Spleen (tissue), 11 donors: ENCODE measurements around the gene OTOP2. TPM values are rescaled to one million over a fixed set of nuclear protein-coding genes. Genes with fewer than 3 reads are reported as not detected.
A peak's percentile ranks its signal among the peaks of the same experiment; 100 is the strongest.
"Not testable (repeated sequence)": the region's sequence is repeated elsewhere in the genome, so short reads cannot be mapped to it uniquely, and the experiment has no call there.

Source experiments
- DNase-seq: peaks from one replicate; pipeline ENCODE4 v3.0.0-alpha.2; 2020
- H3K27ac ChIP-seq, 8 donors: fragments of 200-600 bp; sonication (generic) in 7 of 8; 1 replicate in 4 of 8; 2 replicates in 4 of 8; pipeline versions ENCODE4 v1.5.0 to v1.8.0; 2016 to 2021; ENCODE audit warnings: inconsistent platforms in 4 of 8, mild to moderate bottlenecking in 4 of 8, moderate library complexity in 1 of 8
- H3K27me3 ChIP-seq, 7 donors: fragments of 200-600 bp; sonication (generic) in 6 of 7; replicated peaks in 1 of 7; 1 replicate in 4 of 7; 2 replicates in 3 of 7; pipeline versions ENCODE4 v1.5.0 to v1.8.0; 2016 to 2021; ENCODE audit warnings: inconsistent platforms in 3 of 7, mild to moderate bottlenecking in 1 of 7
- H3K36me3 ChIP-seq, 6 donors: fragments of 200-600 bp; sonication (generic) in 5 of 6; 1 replicate in 4 of 6; 2 replicates in 2 of 6; pipeline versions ENCODE4 v1.5.0 to v1.8.0; 2016 to 2021; ENCODE audit warnings: inconsistent platforms in 2 of 6
- H3K4me1 ChIP-seq, 6 donors: fragments of 200-600 bp; sonication (generic) in 5 of 6; 1 replicate in 3 of 6; 2 replicates in 3 of 6; pipeline versions ENCODE4 v1.5.0 to v1.8.0; 2016 to 2021; ENCODE audit warnings: inconsistent platforms in 3 of 6
- H3K4me3 ChIP-seq, 8 donors: fragments of 200-600 bp; sonication (generic) in 7 of 8; 1 replicate in 4 of 8; 2 replicates in 4 of 8; pipeline versions ENCODE4 v1.5.0 to v1.8.0; 2016 to 2021; ENCODE audit warnings: inconsistent platforms in 4 of 8, mild to moderate bottlenecking in 4 of 8, moderate library complexity in 2 of 8
- H3K9me3 ChIP-seq, 8 donors: fragments of 200-600 bp; sonication (generic) in 7 of 8; 1 replicate in 4 of 8; 2 replicates in 4 of 8; pipeline versions ENCODE4 v1.5.0 to v1.8.0; 2016 to 2021; ENCODE audit warnings: inconsistent platforms in 4 of 8
- CTCF ChIP-seq, 11 experiments: fragments of 200-600 bp in 7 of 11; fragments of 450-650 bp in 4 of 11; sonication (generic) in 4 of 11; IDR thresholded peaks in 8 of 11; conservative IDR thresholded peaks in 3 of 11; 1 replicate in 7 of 11; 2 replicates in 4 of 11; pipeline versions ENCODE4 v1.4.0 to v1.8.0; 2016 to 2021; ENCODE audit warnings: antibody characterized with exemption in 11 of 11, inconsistent platforms in 4 of 11, mild to moderate bottlenecking in 1 of 11
- POLR2A ChIP-seq, 3 donors: fragments of 450-650 bp; IDR thresholded peaks; one replicate each; pipeline ENCODE4 v1.5.1; 2017; ENCODE audit warnings: antibody characterized with exemption in 3 of 3, mild to moderate bottlenecking in 1 of 3
- POLR2AphosphoS5 ChIP-seq, 3 donors: sonication (generic); formaldehyde crosslinking; IDR thresholded peaks; one replicate each; pipeline ENCODE4 v1.5.1; 2017; ENCODE audit warnings: antibody characterized with exemption in 3 of 3
- WGBS, 5 donors: extraction: QIAGEN DNeasy Blood & Tissue Kit in 3 of 5; methylation state at CpG; one replicate each; pipeline versions ENCODE4 v1.1.5 to v1.1.7; 2013 to 2018; 5-methylcytosine and 5-hydroxymethylcytosine counted together
- intact Hi-C: fragments of 100-400 bp; cut with DNase I; formaldehyde crosslinking; loops from one replicate; pipeline ENCODE4 v1.15.0; 2023; ENCODE audit warnings: low total_unique reads
- polyA plus RNA-seq, 3 donors: library from polyadenylated mRNA; stranded (reverse); fragments of 200-250 nt; gene quantifications; one replicate each; pipeline ENCODE4 v1.2.1, GENCODE V29; 2013
- total RNA-seq, 7 donors: library from RNA; depleted of rRNA in 3 of 7; stranded (reverse); fragments of >200 nt in 3 of 7; fragmentation: NEBNext Ultra II Directional in 4 of 7; extraction: Animal tissue kit (Norgen Biotek cat#: 25700) in 4 of 7; gene quantifications; one replicate each; pipeline versions ENCODE4 v1.1.0 to v1.2.1, GENCODE V29; 2016 to 2021
- donor health status: healthy with polysubstance abuse.
- donor health status: DM: no; HTN: no; CAD: no; lungs with moderate emphysema.
- donor health status: DM: no; HTN: no; CAD: no.
- donor health status: Bipolar disorder and iron deficiency.
- donor health status: healthy.
- donor health status: DM: no; HTN: no; CAD: no.
- donor health status: DM: yes; HTN: yes; CAD: no.

Gene OTOP2
- total and polyA plus RNA-seq, 10 donors = not detected

DNA sequence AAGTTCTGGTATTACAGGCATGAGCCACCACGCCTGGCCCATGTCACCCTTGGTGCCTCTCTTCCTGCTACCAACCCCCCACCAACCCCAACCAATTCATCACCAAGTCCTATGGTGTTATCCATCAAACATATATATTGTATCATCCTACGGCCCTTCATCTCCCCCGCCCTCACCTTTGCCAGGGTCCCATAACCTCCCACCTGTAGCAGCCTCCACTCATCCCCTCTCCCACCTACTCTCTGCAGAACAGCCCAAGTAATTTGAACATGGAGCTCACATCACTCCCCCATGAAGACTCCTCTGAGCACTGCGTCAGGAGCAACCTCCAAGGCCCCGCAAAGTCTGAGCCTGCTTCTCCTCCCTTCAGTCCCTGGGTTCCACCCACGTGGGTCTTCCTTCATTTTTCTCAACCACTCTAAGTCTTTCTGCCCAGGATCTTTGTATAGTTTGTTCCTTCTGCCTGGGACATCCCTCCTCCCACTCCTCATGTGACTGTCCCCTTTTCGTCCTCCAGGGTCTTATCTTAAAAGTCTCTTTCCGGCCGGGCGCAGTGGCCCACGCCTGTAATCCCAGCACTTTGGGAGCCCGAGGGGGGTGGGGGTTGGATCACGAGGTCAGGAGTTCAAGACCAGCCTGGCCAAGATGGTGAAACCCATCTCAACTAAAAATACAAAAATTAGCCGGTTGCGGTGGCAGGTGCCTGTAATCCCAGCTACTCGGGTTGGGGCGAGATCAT is 55.5 kb downstream of the OTOP2 start:
- no peak overlapping the region for H3K4me3 ChIP-seq
- no peak for TF ChIP-seq POLR2A (IDR thresholded peaks at IDR 0.05)
- TF ChIP-seq POLR2AphosphoS5 (IDR thresholded peaks at IDR 0.05) = no peak
- TF ChIP-seq CTCF (IDR thresholded peaks at IDR 0.05 in 8 of 11, conservative IDR thresholded peaks at IDR 0.05 in 3 of 11) = no peak
- DNase-seq = no peak
- 77 to 84% (median 79%) methylated on average over 17 of the region's 17 CpGs for whole genome bisulfite sequencing, 5 donors
- peaks cover 0 to 45% (median 0%) of the 10 kb centered on the region in 7 donors for H3K27me3 ChIP-seq
- intact Hi-C loops = no loop called here
- H3K9me3 ChIP-seq = no peaks in the 10 kb centered on the region
- no peak overlapping the region for H3K27ac ChIP-seq
- H3K4me1 ChIP-seq = peaks cover 0 to 28% (median 16%) of the 10 kb centered on the region in 6 donors
- H3K36me3 ChIP-seq = no peaks in the 10 kb centered on the region

GRCh38 chr17:74981318-74981978 is 57.4 kb downstream of the OTOP2 start:
- DNase-seq = no peak
- Histone ChIP-seq H3K27ac (peak overlapping the region; percentile 54 to 87 (median 80)), H3K9me3 (no peaks in the 10 kb centered on the region), H3K36me3 (no peaks in the 10 kb centered on the region), H3K4me3 (peak overlapping the region; percentile 27 to 75 (median 49)), H3K4me1 (peaks cover 0 to 33% (median 16%) of the 10 kb centered on the region in 6 donors), H3K27me3 (peaks cover 0 to 34% (median 0%) of the 10 kb centered on the region in 7 donors)
- intact Hi-C loops = no loop called here
- TF ChIP-seq POLR2AphosphoS5 (IDR thresholded peaks at IDR 0.05) (no peak), POLR2A (IDR thresholded peaks at IDR 0.05) (no peak), CTCF (IDR thresholded peaks at IDR 0.05 in 8 of 11, conservative IDR thresholded peaks at IDR 0.05 in 3 of 11) (no peak)
- WGBS, 5 donors = 50 to 64% (median 54%) methylated on average over 16 of the region's 16 CpGs

DNA sequence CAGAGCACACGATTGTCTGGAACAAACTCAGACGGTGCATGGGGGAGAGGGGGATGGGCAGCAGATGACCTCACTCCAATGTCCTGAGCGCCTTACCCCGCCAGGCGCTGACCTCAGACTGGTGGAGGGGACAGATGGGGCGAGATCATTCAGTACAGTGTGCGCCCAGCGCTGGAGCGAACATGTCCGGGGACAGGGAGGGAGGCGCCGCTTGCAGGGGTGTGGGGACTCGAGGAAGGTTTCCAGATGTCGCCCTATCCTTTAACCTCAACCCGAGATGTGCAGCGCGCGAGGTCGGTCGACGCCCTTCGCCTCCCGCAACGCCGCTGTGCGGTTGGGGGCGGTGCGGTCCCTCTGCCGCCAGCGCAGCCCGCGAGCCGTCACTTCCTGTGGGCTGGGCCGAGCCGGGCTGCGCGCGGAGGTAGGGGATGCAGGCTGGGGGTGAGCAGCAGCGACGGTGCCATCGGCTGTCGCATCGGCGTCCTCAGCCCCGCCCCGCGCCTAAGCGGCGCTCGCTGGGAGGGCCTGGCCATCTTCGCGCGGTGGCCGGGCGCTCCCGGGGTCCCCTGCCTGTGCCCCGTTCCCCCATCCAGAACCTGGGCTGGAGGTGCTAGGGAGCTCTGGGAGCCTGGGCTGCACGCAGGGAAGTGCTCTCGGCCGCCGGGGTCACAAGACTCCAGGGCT is 58.0 kb downstream of the OTOP2 start:
- intact Hi-C loops = no loop called here
- 0 to 1% (median 0%) methylated on average over 25 to 61 of the region's 61 CpGs for WGBS, 5 donors
- Histone ChIP-seq H3K36me3 (no peaks in the 10 kb centered on the region), H3K4me1 (peaks cover 4 to 40% (median 22%) of the 10 kb centered on the region in 6 donors), H3K27me3 (peaks cover 0 to 40% (median 0%) of the 10 kb centered on the region in 7 donors), H3K27ac (peak overlapping the region; percentile 54 to 87 (median 80)), H3K4me3 (peak overlapping the region; percentile 27 to 75 (median 49)), H3K9me3 (no peaks in the 10 kb centered on the region)
- peak in 2 of 3 donors; percentile 10 to 35 for TF ChIP-seq POLR2A (IDR thresholded peaks at IDR 0.05)
- TF ChIP-seq CTCF (IDR thresholded peaks at IDR 0.05 in 8 of 11, conservative IDR thresholded peaks at IDR 0.05 in 3 of 11) = peak in 2 of 11 experiments; percentile 8 to 30
- TF ChIP-seq POLR2AphosphoS5 (IDR thresholded peaks at IDR 0.05) = peak; percentile 74 to 86 (median 83)
- DNase-seq = peak; percentile 94

DNA sequence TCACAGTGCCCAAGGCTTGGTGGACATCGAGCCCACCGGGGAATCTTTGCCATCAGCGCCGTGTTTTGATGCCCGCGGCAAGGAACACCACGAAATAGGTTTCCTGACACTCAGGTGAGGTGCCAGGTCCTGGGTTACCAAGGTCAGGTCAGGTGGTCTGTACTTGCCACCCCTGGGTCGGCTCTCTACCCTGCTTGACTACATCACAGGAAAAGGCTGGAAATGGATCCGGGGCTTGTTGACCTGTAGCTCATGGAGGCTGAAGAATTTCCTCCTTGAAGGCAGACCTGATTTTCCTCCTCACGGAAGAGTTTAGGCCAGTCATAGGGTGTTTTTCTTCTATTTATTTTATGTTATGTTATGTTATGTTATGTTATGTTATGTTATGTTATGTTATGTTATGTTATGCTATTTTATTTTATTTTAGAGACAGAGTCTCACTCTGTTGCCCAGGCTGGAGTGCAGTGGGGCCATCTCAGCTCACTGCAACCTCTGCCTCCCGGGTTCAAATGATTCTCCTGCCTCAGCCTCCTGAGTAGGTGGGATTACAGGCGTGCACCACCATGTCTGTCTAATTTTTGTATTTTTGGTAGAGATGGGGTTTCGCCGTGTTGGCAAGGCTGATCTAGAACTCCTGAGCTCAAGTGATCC is 58.7 kb downstream of the OTOP2 start:
- H3K9me3 ChIP-seq, DNase-seq, intact Hi-C loops, H3K36me3 ChIP-seq: not testable (repeated sequence)
- peaks cover 4 to 47% (median 26%) of the 10 kb centered on the region in 6 donors for H3K4me1 ChIP-seq
- H3K27me3 ChIP-seq = peaks cover 0 to 45% (median 0%) of the 10 kb centered on the region in 7 donors
- H3K27ac ChIP-seq = peak overlapping the region; percentile 54 to 87 (median 80)
- 36 to 55% (median 37%) methylated on average over 9 to 14 of the region's 14 CpGs for WGBS, 5 donors
- peak overlapping the region; percentile 27 to 75 (median 49) for H3K4me3 ChIP-seq
